HG03135 (cell line): ENCODE data around the gene RBM20.
A peak's percentile ranks its signal among the peaks of the same experiment; 100 is the strongest.

Experiments
- ATAC-seq: cut with Tn5 transposase; IDR thresholded peaks from one replicate; pipeline ENCODE4 v1.9.1; 2021; ENCODE audit warnings: mild to moderate bottlenecking, moderate library complexity; ENCODE audit not compliant: unreplicated experiment

Gene RBM20

GRCh38 chr10:110845192-110845755, 201.1 kb downstream of the RBM20 start:
- ATAC-seq, result no peak

DNA sequence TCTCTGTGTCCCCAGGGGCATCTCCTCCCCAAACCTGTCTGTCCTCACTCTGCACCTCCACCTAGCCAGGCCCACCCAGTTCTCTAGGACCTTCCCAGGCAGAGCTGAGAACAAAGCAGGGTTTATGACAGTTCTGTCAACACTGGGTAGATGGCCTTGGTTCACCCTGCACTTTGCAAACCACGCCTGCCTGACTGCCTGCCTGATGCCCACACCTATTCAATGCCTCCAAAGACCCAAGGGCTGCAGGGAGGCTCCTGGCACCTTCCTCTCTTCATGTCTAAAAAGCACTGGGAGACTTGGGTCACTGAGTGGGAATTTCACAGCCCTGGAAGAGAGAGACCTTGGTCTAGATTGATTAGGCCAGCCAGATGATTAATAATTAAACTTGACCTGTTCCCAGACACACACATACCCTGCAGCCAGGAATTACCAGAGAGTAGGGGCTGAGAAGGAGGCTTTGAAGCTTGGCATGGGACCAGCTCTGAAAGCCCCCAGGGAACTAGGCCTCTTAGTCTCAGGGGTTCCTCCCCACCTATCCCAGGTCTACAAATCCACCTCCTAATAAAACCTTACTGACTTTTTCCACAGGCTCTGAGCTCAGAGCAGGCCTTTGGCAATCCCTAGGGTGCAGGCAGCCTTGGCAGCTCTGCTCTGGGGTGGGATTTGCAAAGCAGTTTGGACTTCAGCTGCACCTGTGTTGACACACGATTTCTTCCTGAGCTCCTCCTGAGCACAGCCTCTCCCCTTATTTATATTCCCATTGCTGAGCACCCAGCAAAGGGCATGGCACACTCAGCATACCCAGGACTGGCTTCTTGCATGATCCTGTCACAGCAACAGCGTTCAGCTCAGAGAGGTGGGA, 201.9 kb downstream of the RBM20 start:
- no peak for ATAC-seq

- ATAC-seq, result no peak
Observed at GRCh38 chr10:110847374-110847773, 203.2 kb downstream of the RBM20 start.

DNA sequence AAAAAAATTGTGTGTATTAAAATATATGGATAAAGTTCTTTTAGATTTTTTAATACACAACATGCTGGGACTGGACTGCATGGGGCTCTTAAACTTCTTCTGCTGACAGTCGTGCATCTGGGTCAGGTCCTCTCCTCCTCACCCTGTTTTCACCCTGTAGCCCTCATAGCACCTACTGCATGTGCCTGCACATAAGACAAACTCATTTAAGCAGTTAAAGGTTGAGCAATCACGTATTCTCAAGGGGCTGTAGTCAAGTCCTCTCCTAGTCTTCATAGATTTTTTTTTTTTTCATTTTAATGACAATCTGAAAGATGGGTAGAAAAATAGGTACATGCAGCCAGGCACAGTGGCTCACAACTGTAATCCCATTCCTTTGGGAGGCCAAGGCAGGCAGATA, 204.0 kb downstream of the RBM20 start:
- ATAC-seq, result no peak

GRCh38 chr10:110850099-110850498, 206.0 kb downstream of the RBM20 start:
- no peak for ATAC-seq

- ATAC-seq, result no peak
Observed at GRCh38 chr10:110851020-110851612, 207.0 kb downstream of the RBM20 start.

DNA sequence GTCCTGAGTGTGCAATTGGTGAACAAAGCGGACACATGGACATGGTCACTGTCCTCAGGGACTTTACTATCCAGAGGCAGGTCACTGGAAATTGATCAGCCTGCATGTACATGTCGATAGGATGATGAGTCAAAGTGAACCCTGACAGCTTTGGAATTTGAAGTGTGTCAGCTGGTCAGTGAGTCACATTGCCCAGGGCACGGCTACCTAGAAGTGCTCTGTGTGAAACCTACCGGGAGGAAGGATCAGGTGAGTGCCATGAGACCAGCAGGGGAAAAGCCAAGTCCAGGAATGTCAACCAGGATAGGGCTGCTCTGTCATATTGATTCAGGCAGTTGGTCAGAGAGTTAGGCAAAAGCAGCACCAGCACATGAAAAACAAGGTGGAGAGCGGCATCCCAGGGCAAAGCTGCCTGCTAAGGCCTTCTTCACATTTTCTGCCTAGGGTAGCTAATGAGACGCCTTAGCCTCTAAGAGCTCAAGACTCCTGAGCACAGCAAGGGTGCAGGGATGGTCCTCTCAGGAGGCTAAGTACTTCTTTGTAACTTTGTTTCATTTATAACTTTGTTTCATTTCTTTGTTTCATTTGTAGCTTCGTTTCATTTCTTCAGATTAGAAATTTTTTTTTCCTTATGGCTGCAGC, 208.2 kb downstream of the RBM20 start:
- no peak for ATAC-seq

GRCh38 chr10:110852947-110853346, 208.8 kb downstream of the RBM20 start:
- ATAC-seq, result no peak

DNA sequence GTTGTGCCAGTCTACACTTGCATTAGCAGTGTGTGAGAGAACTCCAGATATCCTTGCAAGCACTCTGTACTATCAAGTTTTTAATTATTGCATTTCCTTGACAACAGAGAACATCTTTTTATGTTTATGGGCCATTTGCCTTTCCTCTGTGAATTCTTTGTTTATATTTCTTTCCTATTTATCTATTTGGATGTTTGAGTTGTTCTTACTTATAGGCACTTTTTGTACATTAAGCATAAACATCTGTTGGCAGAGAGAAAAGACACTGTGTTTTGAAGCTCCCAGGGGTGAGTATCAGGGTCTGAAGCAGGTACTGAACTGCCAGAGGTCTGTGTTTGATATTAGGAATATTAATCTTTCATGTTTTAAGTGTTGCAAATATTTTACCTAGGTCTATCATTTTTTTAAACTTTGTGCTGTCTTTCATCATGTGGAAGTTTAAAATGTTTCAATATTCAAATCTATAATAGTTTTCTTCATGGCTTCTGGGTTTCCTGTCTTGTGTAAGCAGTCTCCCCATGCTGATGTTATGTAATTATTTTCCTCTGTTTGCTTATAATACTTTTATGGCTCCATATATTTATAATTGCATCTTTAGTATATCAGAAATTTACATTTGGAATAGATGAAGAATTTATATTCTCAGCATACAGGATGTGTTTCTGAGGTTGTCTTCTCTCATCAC, 209.9 kb downstream of the RBM20 start:
- ATAC-seq, result no peak

DNA sequence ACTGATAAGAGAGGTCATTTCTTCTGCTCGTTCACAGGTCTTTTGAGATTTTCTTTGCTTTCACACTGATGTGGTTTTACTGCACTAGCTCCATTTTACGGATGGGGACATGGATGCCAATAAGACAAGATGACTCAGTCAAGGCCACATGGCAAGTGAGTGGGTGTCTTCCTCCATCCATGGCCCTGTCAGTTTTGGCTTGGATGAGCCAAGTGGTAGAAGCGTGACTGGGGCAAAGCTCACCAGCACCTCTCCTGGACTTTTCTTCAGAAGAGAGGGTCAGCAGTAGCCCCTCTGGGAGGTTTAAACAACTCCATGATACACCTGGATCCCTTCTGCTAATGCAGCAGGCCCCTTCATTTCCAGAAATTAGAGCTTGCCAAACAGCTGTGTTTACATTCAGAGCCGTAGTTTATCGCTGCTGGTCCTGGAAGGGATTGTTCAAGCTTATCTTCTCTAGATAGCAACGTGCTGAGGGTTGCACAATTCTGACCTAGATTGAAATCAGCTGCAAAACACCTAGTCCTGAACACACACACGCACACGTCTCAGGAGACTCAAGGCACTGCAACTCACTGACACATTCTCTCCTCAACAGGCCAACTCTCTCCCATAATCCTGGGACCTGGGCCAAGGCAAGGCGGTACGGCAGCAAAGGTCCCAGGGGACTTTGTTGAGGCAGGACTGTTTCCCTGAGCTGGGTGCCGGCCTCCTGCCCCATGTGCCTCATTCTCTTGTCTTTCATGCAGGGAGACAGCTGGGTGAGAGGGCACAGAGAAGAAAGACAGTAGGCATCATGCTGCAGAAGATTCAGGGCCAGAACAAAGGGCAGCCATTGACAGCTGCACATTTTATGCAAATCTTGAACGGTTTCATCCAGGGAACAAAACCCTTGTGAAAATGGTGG, 213.4 kb downstream of the RBM20 start:
- ATAC-seq, result no peak

DNA sequence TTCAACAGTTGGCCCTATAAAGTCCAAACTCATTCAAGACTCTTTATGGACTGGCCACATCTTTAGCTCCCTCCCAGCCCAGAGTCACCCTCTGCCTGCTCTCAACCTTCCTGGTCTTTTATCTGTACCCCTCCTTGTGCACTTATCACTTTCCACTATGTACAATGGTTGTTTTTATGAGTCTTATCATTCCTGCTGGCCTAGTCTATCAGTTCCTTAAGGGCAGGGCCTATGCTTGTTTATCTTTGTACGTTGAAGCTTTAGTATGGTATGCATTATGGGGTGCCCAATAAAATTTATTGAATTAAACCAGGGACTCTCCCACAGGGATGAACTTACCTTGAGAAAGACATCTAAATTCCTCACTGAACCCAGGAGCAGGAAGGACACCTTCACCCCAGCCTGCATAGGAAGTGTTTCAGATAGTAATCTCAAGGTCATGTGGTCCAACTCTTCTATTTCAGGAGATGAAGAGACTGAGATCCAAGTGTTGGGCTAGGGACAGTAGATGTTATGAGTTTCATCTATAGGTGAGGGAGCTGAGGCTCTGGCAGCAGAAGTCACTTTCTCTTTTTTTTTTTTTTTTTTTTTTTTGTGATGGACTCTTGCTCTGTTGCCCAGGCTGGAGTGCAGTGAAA, 214.3 kb downstream of the RBM20 start:
- no peak for ATAC-seq

- no peak for ATAC-seq
Observed at GRCh38 chr10:110859206-110859972, 215.3 kb downstream of the RBM20 start.

- no peak for ATAC-seq
Observed at GRCh38 chr10:110859973-110860376, 215.8 kb downstream of the RBM20 start.

GRCh38 chr10:110860576-110861241, 216.6 kb downstream of the RBM20 start:
- ATAC-seq, result peak; percentile 46

- ATAC-seq, result no peak
Observed at GRCh38 chr10:110861476-110861875, 217.3 kb downstream of the RBM20 start.

- ATAC-seq, result no peak
Observed at GRCh38 chr10:110861930-110862649, 218.0 kb downstream of the RBM20 start.

DNA sequence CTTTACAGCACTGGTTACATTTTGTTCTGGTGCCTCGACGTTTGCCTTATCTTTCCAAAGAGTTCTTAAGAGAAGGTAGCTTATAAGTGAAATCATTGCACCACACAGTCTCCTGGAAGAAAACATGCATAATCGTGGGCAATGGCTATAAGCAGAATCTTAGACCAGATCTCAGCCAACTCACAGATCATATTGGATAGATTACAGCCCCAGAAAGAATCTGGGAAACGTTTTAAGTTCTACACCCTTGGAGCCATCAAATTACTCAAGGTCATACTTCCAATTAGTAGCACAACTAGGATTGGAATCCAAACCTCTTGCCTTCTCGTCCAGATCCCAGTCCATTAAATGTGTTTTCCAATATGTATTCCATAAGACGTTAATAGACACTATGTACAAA, 218.8 kb downstream of the RBM20 start:
- no peak for ATAC-seq

DNA sequence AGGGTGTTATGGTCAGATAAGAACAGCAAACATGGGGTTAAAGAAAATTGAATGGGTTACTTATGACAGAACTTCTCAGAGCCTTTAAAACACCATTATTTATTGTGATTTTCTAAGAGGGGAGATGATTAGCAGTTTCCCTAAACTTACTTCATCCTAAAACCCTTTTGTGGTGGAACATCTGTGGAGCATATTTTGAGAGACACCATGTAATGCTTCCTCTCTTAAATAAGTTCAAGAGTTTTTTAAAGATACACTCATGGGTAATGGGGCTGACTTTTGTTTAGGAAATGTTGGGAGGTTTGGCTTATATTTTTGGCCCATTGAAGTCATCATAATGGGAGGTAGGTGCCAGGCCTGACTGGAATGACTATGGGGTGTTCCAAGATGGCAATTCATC, 219.2 kb downstream of the RBM20 start:
- no peak for ATAC-seq
